Activated T-helper 2 cell treated with anti-CD3 and anti-CD28 coated beads, Interferon-gamma antibody, Interleukin-2, Interleukin-4, amounts not matched to agents 10 μg/mL and 5 μg/mL and 100 μg/mL, durations not matched to agents 14 hours and 24 hours and 36 hours (primary cell): ENCODE data around the gene BTD. TPM values are rescaled to one million over a fixed set of nuclear protein-coding genes. Genes with fewer than 3 reads are reported as not detected.

ENCODE experiments used
- DNase-seq: peaks from one replicate; pipeline ENCODE4 v3.0.0; 2021; ENCODE audit warnings: low spot score
- H3K27ac Mint-ChIP-seq: one replicate; pipeline ENCODE4 v1.8.0; 2021; ENCODE audit warnings: mixed read lengths
- H3K27me3 Mint-ChIP-seq: one replicate; pipeline ENCODE4 v1.8.0; 2021; ENCODE audit warnings: low read depth, mixed read lengths
- H3K36me3 Mint-ChIP-seq: one replicate; pipeline ENCODE4 v1.8.0; 2021; ENCODE audit warnings: low read depth, mixed read lengths
- H3K4me1 Mint-ChIP-seq: one replicate; pipeline ENCODE4 v1.8.0; 2021; ENCODE audit warnings: low read depth, mixed read lengths
- H3K4me3 Mint-ChIP-seq: one replicate; pipeline ENCODE4 v1.8.0; 2021; ENCODE audit warnings: low read depth, mild to moderate bottlenecking, moderate library complexity, mixed read lengths
- H3K9me3 Mint-ChIP-seq: one replicate; pipeline ENCODE4 v1.8.0; 2021; ENCODE audit warnings: mixed read lengths
- intact Hi-C: fragments of 100-400 bp; cut with micrococcal nuclease; formaldehyde crosslinking; loops from one replicate; pipeline ENCODE4 v1.15.1; 2023
- total RNA-seq: library from RNA; stranded (reverse); gene quantifications from 2 replicates; pipeline ENCODE4 v1.2.3, GENCODE V29; 2022

BTD gene
- total RNA-seq, 1 donor from 2014 or later, result 3.9 TPM

- no peak for DNase-seq
- Mint-ChIP-seq H3K36me3 (no peaks in the 10 kb centered on the region), H3K27ac (no peak overlapping the region), H3K4me1 (peaks cover 67% of the 10 kb centered on the region), H3K4me3 (no peak overlapping the region), H3K9me3 (no peaks in the 10 kb centered on the region), H3K27me3 (no peaks in the 10 kb centered on the region)
- intact Hi-C loops, result loop anchor here (5.0 kb wide), 1 partner anchor 94 kb away; no protein-coding TSS in a partner anchor
Observed at GRCh38 chr3:15633159-15633558, 31.6 kb downstream of the BTD start.

- H3K27me3 Mint-ChIP-seq, result no peaks in the 10 kb centered on the region
- no peaks in the 10 kb centered on the region for H3K36me3 Mint-ChIP-seq
Observed at GRCh38 chr3:15633766-15634598, 32.4 kb downstream of the BTD start.

GRCh38 chr3:15634671-15635070 is 33.1 kb downstream of the BTD start:
- Mint-ChIP-seq H3K9me3 (no peaks in the 10 kb centered on the region), H3K27me3 (no peaks in the 10 kb centered on the region), H3K27ac (peak overlapping the region; percentile 13), H3K4me3 (no peak overlapping the region), H3K36me3 (no peaks in the 10 kb centered on the region), H3K4me1 (peaks cover 73% of the 10 kb centered on the region)
- no peak for DNase-seq
- intact Hi-C loops, result loop anchor here (5.0 kb wide), 1 partner anchor 93 kb away; no protein-coding TSS in a partner anchor

More at GRCh38 chr3:15633766-15634598, 32.4 kb downstream of the BTD start:
- H3K9me3 Mint-ChIP-seq, result no peaks in the 10 kb centered on the region
- DNase-seq, result no peak
- peak overlapping the region; percentile 20 for H3K27ac Mint-ChIP-seq
- intact Hi-C loops, result loop anchor here (5.0 kb wide), 1 partner anchor 93 kb away; no protein-coding TSS in a partner anchor
- peaks cover 72% of the 10 kb centered on the region for H3K4me1 Mint-ChIP-seq
- H3K4me3 Mint-ChIP-seq, result no peak overlapping the region

DNA sequence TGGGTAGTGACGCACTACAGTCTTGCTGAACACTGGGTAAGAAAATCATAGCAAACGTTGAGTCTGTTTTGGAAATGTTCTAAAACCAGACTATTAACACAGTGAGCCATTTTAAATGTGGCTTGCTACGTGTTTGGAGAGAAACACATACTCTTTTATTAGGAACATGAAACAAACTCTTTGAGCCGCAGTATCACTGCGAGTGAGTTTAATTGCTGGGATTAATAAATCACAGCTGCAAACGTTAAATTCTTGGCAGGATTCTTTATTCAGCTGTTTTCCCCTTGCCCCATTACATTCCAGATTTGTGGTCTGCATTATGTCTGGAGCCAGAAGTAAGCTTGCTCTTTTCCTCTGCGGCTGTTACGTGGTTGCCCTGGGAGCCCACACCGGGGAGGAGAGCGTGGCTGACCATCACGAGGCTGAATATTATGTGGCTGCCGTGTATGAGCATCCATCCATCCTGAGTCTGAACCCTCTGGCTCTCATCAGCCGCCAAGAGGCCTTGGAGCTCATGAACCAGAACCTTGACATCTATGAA is 33.6 kb downstream of the BTD start:
- H3K4me1 Mint-ChIP-seq, result peaks cover 67% of the 10 kb centered on the region
- DNase-seq, result no peak
- no peaks in the 10 kb centered on the region for H3K27me3 Mint-ChIP-seq
- H3K27ac Mint-ChIP-seq, result peak overlapping the region; percentile 87
- H3K36me3 Mint-ChIP-seq, result no peaks in the 10 kb centered on the region
- H3K9me3 Mint-ChIP-seq, result no peaks in the 10 kb centered on the region
- no peak overlapping the region for H3K4me3 Mint-ChIP-seq
- intact Hi-C loops, result no loop called here

DNA sequence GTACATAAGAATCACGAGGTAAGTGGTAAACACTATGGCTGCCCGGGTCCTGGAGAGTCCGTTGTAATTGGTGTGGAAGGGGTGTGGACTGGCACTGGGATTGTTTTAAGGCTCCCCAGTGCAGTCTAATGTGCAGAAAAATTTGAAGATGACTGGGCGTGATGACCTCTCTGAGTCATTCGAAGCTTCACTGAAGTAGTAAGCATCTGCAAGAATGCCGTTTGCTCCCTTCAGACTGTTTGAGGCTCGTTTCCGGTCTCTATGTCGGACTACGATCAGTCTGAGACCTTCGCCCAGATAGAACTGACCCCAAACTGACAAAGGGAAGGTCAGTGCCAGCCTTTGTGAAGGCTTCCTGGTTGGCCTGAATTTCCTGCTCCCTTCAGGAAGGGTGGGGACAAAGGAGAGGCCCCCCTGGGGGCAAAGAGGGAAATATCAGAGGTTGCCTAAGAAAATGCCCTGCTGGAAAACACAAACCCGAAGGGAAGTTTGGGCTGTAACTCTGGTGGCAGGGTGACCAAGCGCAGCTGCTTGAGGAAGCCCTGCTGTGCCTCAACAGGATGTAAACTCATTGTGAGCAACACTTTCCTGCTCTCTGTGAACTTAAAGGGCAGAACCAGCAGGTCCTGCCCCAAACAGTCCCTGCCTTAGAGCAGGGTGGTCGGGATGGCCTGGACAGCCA is 34.6 kb downstream of the BTD start:
- Mint-ChIP-seq H3K27me3 (no peaks in the 10 kb centered on the region), H3K27ac (peak overlapping the region; percentile 87), H3K4me3 (peak overlapping the region; percentile 56), H3K4me1 (peaks cover 59% of the 10 kb centered on the region), H3K36me3 (no peaks in the 10 kb centered on the region), H3K9me3 (no peaks in the 10 kb centered on the region)
- intact Hi-C loops, result loop anchor here (1.0 to 2.0 kb wide), 6 partner anchors 11 to 169 kb away; partner anchors contain the start of genes ANKRD28, BTD and HACL1
- DNase-seq, result no peak

GRCh38 chr3:15637131-15637951 is 35.8 kb downstream of the BTD start:
- intact Hi-C loops, result loop anchor here (2.0 kb wide), 3 partner anchors 37 to 167 kb away; partner anchors contain the start of genes BTD and HACL1
- no peak for DNase-seq
- Mint-ChIP-seq H3K4me3 (peak overlapping the region; percentile 11), H3K36me3 (peaks cover 7% of the 10 kb centered on the region), H3K27ac (peak overlapping the region; percentile 87), H3K9me3 (no peaks in the 10 kb centered on the region), H3K4me1 (peaks cover 54% of the 10 kb centered on the region), H3K27me3 (no peaks in the 10 kb centered on the region)

DNA sequence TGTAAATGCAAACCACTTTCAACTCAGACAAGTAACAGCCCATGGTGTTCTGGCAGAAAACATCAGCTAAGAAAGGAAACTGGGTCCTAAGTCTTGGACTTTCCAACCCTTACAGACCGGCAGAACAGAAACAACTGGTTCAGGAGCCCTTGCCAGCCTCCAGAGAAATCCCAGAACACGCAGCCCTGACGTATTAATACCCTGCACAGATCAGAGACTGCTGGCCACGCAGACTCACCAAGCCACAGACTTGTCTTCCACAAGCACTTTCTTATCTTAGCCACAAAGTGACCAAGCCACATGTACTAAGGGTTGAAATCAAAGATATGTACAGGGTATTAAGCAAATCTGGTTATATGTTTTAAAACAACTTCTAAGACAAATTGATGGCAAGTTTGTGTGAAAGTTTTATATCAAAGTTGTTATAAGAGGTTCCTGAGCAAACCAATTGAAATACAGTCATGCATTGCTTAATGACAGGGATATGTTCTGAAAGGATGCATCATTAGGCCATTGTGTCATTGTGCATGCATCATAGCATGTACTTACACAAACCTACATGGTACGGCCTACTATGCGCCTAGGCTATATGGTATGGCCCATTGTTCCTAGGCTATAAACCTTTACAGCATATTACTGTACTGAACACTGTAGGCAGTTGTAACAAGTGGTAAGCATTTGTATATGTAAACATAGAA is 36.8 kb downstream of the BTD start:
- Mint-ChIP-seq H3K4me3 (no peak overlapping the region), H3K36me3 (peaks cover 10% of the 10 kb centered on the region), H3K9me3 (no peaks in the 10 kb centered on the region), H3K27me3 (no peaks in the 10 kb centered on the region), H3K27ac (peak overlapping the region; percentile 87), H3K4me1 (peaks cover 52% of the 10 kb centered on the region)
- intact Hi-C loops, result no loop called here
- DNase-seq, result no peak

- Mint-ChIP-seq H3K9me3 (no peaks in the 10 kb centered on the region), H3K4me1 (peaks cover 46% of the 10 kb centered on the region), H3K27me3 (no peaks in the 10 kb centered on the region), H3K36me3 (peaks cover 10% of the 10 kb centered on the region), H3K27ac (no peak overlapping the region), H3K4me3 (no peak overlapping the region)
- no peak for DNase-seq
- intact Hi-C loops, result no loop called here
Observed at GRCh38 chr3:15638891-15639262, 37.3 kb downstream of the BTD start.

DNA sequence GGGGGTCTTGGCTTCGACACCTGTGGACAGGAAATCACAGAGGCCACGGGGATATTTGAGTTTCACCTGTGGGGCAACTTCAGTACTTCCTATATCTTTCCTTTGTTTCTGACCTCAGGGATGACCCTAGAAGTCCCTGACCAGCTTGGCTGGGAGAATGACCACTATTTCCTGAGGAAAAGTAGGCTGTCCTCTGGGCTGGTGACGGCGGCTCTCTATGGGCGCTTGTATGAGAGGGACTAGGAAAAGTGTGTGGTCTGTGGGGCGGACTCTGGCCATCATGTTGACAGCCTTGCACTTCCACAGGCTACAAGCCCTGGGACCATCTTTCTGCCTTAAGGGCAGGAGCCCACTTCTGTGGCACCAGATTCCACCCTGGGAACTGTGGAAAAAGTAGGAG is 43.7 kb downstream of the BTD start:
- peaks cover 5% of the 10 kb centered on the region for H3K9me3 Mint-ChIP-seq
- intact Hi-C loops, result no loop called here
- H3K27me3 Mint-ChIP-seq, result no peaks in the 10 kb centered on the region
- H3K4me1 Mint-ChIP-seq, result peaks cover 48% of the 10 kb centered on the region
- no peak for DNase-seq
- H3K27ac Mint-ChIP-seq, result peak overlapping the region; percentile 18
- H3K4me3 Mint-ChIP-seq, result no peak overlapping the region
- H3K36me3 Mint-ChIP-seq, result peaks cover 28% of the 10 kb centered on the region

DNA sequence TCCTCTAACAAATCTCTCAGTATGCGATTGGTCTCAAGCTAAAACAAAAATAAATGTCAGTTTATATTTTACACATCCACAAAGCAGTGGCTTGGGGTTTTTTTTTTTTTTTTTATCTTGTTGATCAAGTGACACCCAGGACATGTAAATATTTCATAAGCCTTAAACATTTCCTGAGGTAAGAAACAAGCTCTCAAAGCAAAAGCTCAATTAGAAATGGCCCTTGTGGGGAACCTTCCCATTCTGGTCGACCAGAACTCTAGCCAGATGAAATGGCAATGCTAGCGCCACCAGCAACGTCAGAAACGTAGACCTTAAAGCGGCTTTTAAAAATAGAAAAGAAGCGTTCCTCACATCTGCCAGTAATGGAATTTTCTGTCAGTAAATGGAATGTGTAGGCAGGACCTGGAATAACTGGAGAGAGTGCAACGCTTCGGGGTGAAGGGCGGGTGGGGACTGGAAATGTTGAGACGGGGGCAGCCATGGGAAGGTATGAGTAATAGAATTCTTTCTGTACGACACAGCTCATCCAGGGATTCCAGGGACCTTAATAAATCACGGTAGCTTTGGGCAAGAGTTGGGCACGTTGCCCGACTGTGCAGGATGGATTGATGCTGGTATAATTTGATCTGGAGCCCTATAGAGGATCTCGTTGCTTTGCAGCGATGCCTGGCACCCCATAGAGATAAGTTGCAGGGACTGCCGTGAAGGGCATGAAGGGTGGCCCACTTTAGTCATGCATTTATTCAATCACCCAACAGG is 44.4 kb downstream of the BTD start:
- peaks cover 28% of the 10 kb centered on the region for H3K36me3 Mint-ChIP-seq
- no peak for DNase-seq
- peaks cover 5% of the 10 kb centered on the region for H3K9me3 Mint-ChIP-seq
- no peak overlapping the region for H3K4me3 Mint-ChIP-seq
- intact Hi-C loops, result no loop called here
- peak overlapping the region; percentile 18 for H3K27ac Mint-ChIP-seq
- H3K27me3 Mint-ChIP-seq, result no peaks in the 10 kb centered on the region
- H3K4me1 Mint-ChIP-seq, result peaks cover 48% of the 10 kb centered on the region

DNA sequence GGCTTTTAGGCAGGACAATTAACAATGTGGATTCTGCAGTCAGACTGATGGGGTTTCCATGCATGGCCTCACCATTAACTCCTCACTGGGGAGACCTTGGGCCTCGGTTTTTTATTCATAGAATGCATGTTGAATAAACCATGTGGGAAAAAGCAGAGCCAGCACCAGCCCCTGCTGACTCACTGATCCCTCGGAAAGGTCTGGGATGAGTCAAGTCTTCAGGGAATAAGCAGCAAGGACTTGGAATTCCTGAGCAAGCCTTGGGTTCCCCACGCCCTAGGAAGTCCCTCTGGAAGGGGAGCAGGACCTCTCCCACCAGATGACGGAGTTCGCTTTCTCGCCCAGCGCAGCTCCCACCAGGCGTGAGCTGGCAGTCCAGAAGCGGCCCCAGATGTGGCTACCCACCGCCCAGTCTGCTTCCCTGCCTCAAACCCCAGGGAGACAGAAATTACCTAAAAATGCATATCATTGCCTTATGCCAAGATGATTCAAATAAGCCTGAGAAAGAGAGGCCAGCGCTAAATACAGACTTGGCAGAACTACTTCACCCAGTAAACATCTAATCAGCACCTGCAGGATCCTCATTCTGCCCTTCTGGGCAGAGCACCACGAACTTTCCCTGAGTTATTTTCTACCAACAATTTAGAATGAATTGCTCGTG is 45.4 kb downstream of the BTD start:
- peak overlapping the region; percentile 73 for H3K27ac Mint-ChIP-seq
- no peaks in the 10 kb centered on the region for H3K27me3 Mint-ChIP-seq
- H3K4me1 Mint-ChIP-seq, result peaks cover 46% of the 10 kb centered on the region
- intact Hi-C loops, result loop anchor here (1.0 kb wide), 2 partner anchors 11 to 17 kb away; no protein-coding TSS in a partner anchor
- peaks cover 21% of the 10 kb centered on the region for H3K36me3 Mint-ChIP-seq
- DNase-seq, result no peak
- peaks cover 5% of the 10 kb centered on the region for H3K9me3 Mint-ChIP-seq
- H3K4me3 Mint-ChIP-seq, result peak overlapping the region; percentile 52
